ENCODE measurements around the gene SPRR2B.
"Not testable (repeated sequence)": the region's sequence is repeated elsewhere in the genome, so short reads cannot be mapped to it uniquely, and the experiment has no call there.

The SPRR2B gene

DNA sequence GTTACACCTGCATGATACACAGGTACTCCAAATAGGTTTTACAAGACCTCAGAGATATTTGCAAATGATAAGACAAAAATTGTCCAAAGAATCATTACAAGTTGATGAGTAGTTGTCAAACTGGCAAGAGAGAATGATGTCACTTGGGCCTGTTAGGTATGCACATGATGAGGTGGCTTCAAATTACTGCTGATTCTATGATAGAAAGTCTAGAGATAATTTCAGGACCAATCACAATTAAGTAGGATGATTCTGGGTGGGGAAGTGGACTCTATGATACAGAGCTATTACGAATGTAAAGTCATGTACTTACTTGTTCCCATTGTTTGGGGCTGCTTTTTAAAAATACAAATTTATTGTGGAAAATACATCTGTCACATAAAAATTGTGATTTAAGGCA lies 45.6 kb downstream of the SPRR2B start:
- ChIA-PET CTCF (interaction anchor here (0.6 kb wide), 1 partner anchor 159 kb away, joined by 4 read pairs; no protein-coding TSS in a partner anchor), POLR2A (ENCODE audit: low non-redundant PET) (no interaction called here)
- H3K27ac ChIP-seq: no peak overlapping the region
- peak; percentile 41 for DNase-seq (ENCODE audit: low spot score)
- TF ChIP-seq CTCF (conservative IDR thresholded peaks at IDR 0.05; ENCODE audit: low read depth): no peak

DNA sequence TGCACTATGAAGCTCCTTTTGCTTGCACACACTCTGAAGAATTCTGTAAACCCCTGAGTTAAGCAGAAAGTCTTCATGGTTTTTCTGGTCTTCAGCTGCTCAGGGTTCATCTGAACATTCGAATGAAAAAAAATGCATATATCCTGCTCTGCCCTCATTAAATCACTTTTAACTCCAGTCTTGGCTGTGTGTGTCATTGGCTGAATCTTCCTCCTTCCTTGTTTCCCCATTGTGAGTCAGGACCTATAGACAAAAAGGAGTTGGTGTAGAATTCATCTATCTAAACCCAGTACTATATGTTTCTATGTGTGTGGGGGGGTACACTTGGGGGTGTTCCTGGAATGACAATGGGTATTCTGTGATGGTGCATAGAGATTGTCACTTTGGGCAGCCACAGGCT lies 47.0 kb downstream of the SPRR2B start:
- TF ChIP-seq CTCF (conservative IDR thresholded peaks at IDR 0.05; ENCODE audit: low read depth): no peak
- POLR2A ChIA-PET (ENCODE audit: low non-redundant PET): no interaction called here
- CTCF ChIA-PET: interaction anchor here (0.6 kb wide), 1 partner anchor 154 kb away, joined by 3 read pairs; no protein-coding TSS in a partner anchor
- no peak for DNase-seq (ENCODE audit: low spot score)
- H3K27ac ChIP-seq: no peak overlapping the region

GRCh38 chr1:153023109-153023508 lies 48.3 kb downstream of the SPRR2B start:
- CTCF ChIA-PET: no interaction called here
- POLR2A ChIA-PET (ENCODE audit: low non-redundant PET): no interaction called here
- no peak for TF ChIP-seq CTCF (conservative IDR thresholded peaks at IDR 0.05; ENCODE audit: low read depth)
- no peak overlapping the region for H3K27ac ChIP-seq
- no peak for DNase-seq (ENCODE audit: low spot score)

GRCh38 chr1:153022340-153022739 lies 49.1 kb downstream of the SPRR2B start:
- POLR2A ChIA-PET (ENCODE audit: low non-redundant PET): not testable (repeated sequence)

GRCh38 chr1:153021829-153022228 lies 49.6 kb downstream of the SPRR2B start:
- CTCF ChIA-PET; H3K27ac ChIP-seq; DNase-seq (ENCODE audit: low spot score); POLR2A ChIA-PET (ENCODE audit: low non-redundant PET): not testable (repeated sequence)

More at GRCh38 chr1:153022340-153022739, 49.1 kb downstream of the SPRR2B start:
- H3K27ac ChIP-seq; CTCF ChIA-PET; DNase-seq (ENCODE audit: low spot score): not testable (repeated sequence)

Measured in RWPE1 (cell line).